ENCODE data around the gene ZNF37A.
"Not testable (repeated sequence)": the region's sequence is repeated elsewhere in the genome, so short reads cannot be mapped to it uniquely, and the experiment has no call there.

Gene ZNF37A

GRCh38 chr10:38150891-38151463 is 56.8 kb downstream of the ZNF37A start:
- not testable (repeated sequence) for DNase-seq

- DNase-seq, result no peak
Measured at GRCh38 chr10:38156416-38157269, 62.5 kb downstream of the ZNF37A start.

GRCh38 chr10:38157270-38157685 is 63.1 kb downstream of the ZNF37A start:
- DNase-seq, result no peak

GRCh38 chr10:38159004-38159403 is 64.9 kb downstream of the ZNF37A start:
- DNase-seq, result no peak

GRCh38 chr10:38163617-38164016 is 69.5 kb downstream of the ZNF37A start:
- DNase-seq, result no peak

GRCh38 chr10:38174336-38174735 is 80.2 kb downstream of the ZNF37A start:
- DNase-seq, result no peak

- no peak for DNase-seq
Measured at GRCh38 chr10:38184477-38184876, 90.3 kb downstream of the ZNF37A start.

All from inflammatory macrophage (primary cell).